Upper lobe of right lung (tissue), 1 donor: ENCODE results near the gene CD99L2. TPM values are rescaled to one million over a fixed set of nuclear protein-coding genes. Genes with fewer than 3 reads are reported as not detected.

Experiments
- ATAC-seq: fragments of 200-7000 bp; cut with Tn5 transposase; one replicate; pipeline ENCODE4 v1.9.1; 2020; ENCODE audit warnings: mild to moderate bottlenecking, moderate library complexity
- DNase-seq: peaks from one replicate; pipeline ENCODE4 v3.0.0-alpha.2; 2020
- H3K27ac ChIP-seq: fragments of 200-600 bp; one replicate; pipeline ENCODE4 v1.8.0; 2022
- H3K27me3 ChIP-seq: fragments of 200-600 bp; one replicate; pipeline ENCODE4 v1.8.0; 2022; ENCODE audit warnings: mild to moderate bottlenecking
- H3K36me3 ChIP-seq: fragments of 200-600 bp; one replicate; pipeline ENCODE4 v1.8.0; 2022
- H3K4me1 ChIP-seq: fragments of 200-600 bp; one replicate; pipeline ENCODE4 v1.8.0; 2022
- H3K4me3 ChIP-seq: fragments of 200-600 bp; one replicate; pipeline ENCODE4 v1.8.0; 2022; ENCODE audit warnings: mild to moderate bottlenecking
- H3K9me3 ChIP-seq: fragments of 200-600 bp; one replicate; pipeline ENCODE4 v1.8.0; 2022
- CTCF ChIP-seq: fragments of 200-600 bp; IDR thresholded peaks from one replicate; pipeline ENCODE4 v1.8.0; 2022; ENCODE audit warnings: antibody characterized with exemption
- intact Hi-C: fragments of 100-400 bp; cut with DNase I; formaldehyde crosslinking; loops from one replicate; pipeline ENCODE4 v1.11.0; 2022
- total RNA-seq: library from RNA; stranded (reverse); fragmentation: NEBNext Ultra II Directional; extraction: Animal tissue kit (Norgen Biotek cat#: 25700); gene quantifications from one replicate; pipeline ENCODE4 v1.2.1, GENCODE V29; 2021
- donor health status: DM: no; HTN: yes; CAD: no; lungs with severe emphysema.

The CD99L2 gene
- total RNA-seq, 1 donor from 2014 or later, result 38.4 TPM

GRCh38 chrX:150844016-150844415 is 54.5 kb downstream of the CD99L2 start:
- intact Hi-C loops, result no loop called here
- TF ChIP-seq CTCF, result no peak
- ATAC-seq, result no peak
- Histone ChIP-seq H3K4me1 (peaks cover 3% of the 10 kb centered on the region), H3K27me3 (no peaks in the 10 kb centered on the region), H3K27ac (no peak overlapping the region), H3K9me3 (no peaks in the 10 kb centered on the region), H3K4me3 (no peak overlapping the region), H3K36me3 (no peaks in the 10 kb centered on the region)
- no peak for DNase-seq

GRCh38 chrX:150842198-150842685 is 56.2 kb downstream of the CD99L2 start:
- no peaks in the 10 kb centered on the region for H3K27me3 ChIP-seq
- ATAC-seq, result peak; percentile 57

GRCh38 chrX:150841456-150842197 is 56.8 kb downstream of the CD99L2 start:
- DNase-seq, result no peak

More at GRCh38 chrX:150842198-150842685, 56.2 kb downstream of the CD99L2 start:
- DNase-seq, result no peak
- no peak for TF ChIP-seq CTCF
- Histone ChIP-seq H3K9me3 (no peaks in the 10 kb centered on the region), H3K36me3 (no peaks in the 10 kb centered on the region), H3K4me3 (no peak overlapping the region), H3K4me1 (peaks cover 3% of the 10 kb centered on the region), H3K27ac (no peak overlapping the region)
- intact Hi-C loops, result no loop called here

GRCh38 chrX:150837845-150838244 is 60.6 kb downstream of the CD99L2 start:
- DNase-seq (no peak), ATAC-seq (no peak)
- Histone ChIP-seq H3K9me3 (no peaks in the 10 kb centered on the region), H3K36me3 (no peaks in the 10 kb centered on the region), H3K4me1 (peaks cover 3% of the 10 kb centered on the region), H3K27me3 (no peaks in the 10 kb centered on the region), H3K27ac (no peak overlapping the region), H3K4me3 (no peak overlapping the region)
- no peak for TF ChIP-seq CTCF
- intact Hi-C loops, result no loop called here

More at GRCh38 chrX:150841456-150842197, 56.8 kb downstream of the CD99L2 start:
- no peak for TF ChIP-seq CTCF
- H3K36me3 ChIP-seq, result no peaks in the 10 kb centered on the region
- H3K4me3 ChIP-seq, result no peak overlapping the region
- H3K4me1 ChIP-seq, result peaks cover 3% of the 10 kb centered on the region
- intact Hi-C loops, result no loop called here
- ATAC-seq, result peak; percentile 69
- H3K9me3 ChIP-seq, result no peaks in the 10 kb centered on the region
- H3K27ac ChIP-seq, result no peak overlapping the region
- H3K27me3 ChIP-seq, result no peaks in the 10 kb centered on the region

- no peak for ATAC-seq
- H3K36me3 ChIP-seq, result no peaks in the 10 kb centered on the region
- no peaks in the 10 kb centered on the region for H3K4me1 ChIP-seq
- no peak overlapping the region for H3K27ac ChIP-seq
- H3K9me3 ChIP-seq, result no peaks in the 10 kb centered on the region
- DNase-seq, result no peak
- H3K4me3 ChIP-seq, result no peak overlapping the region
- H3K27me3 ChIP-seq, result no peaks in the 10 kb centered on the region
- TF ChIP-seq CTCF, result no peak
- intact Hi-C loops, result no loop called here
Measured at GRCh38 chrX:150834695-150835094, 63.8 kb downstream of the CD99L2 start.
